ENCODE results near the gene SORBS1.

Gene SORBS1

DNA sequence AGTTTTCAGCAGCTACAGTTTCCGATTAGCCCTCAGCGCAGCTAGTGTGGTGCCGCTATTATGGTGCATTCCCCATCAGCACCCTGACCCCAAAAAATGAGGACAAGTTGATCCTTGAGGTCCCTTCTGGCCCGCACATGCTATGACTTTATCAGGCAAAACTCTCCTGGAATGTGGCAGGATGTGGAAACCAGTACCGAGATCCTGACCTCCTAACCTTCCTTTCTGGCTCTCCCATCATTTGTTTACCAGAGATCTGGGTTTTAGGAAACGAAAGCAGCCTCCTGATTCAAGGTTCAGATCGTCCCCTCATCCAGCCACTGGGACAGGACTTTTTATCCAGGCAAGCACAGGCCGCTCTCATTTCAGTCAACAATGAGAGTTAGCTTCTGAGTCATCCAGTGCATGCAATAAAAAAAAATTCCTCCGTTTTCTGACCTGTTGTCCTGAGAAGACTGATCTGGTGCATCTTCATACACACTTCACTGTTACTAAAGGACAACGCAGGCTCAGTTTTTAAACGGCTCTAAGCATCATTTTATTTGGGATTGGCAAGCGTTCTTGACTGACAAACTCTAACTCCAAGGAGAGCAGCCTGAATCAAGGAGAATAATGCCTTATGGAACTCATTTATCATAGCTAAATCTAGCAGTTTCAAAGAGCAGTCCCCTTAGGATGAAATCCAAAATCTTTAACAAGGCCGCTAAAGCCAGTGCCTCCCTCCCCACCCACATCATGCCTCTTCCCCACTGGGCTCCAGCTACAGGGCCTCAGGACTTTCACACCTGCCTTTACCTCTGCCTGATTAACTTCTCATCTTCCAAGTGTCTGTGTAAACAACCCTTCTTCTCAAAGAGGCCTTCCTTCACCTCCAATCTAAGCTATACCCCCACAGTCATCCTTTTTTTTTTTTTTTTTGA is 287.5 kb downstream of the SORBS1 start:
- no peak for DNase-seq (ENCODE audit: low read depth in 2 of 2)

DNA sequence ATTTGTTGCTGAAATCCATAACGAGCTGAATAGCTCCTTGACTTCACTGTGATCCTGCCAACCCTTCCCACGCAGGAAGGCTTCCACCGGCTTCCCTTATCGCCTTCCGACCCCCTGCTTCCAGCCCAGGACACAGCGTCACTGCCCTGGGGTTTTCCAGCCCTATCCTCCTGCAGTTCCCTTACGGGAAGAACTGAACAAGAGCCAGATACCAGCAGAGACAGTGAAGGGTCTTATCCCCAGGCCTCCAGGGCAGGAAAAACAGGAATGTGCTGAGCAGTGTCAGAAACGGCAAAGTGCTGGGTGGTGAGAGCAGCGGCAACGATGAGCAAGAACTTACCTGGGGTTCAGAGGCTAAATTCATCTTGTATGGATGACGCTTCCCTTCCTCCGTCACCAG is 292.7 kb downstream of the SORBS1 start:
- no peak for DNase-seq (ENCODE audit: low read depth in 2 of 2)

DNA sequence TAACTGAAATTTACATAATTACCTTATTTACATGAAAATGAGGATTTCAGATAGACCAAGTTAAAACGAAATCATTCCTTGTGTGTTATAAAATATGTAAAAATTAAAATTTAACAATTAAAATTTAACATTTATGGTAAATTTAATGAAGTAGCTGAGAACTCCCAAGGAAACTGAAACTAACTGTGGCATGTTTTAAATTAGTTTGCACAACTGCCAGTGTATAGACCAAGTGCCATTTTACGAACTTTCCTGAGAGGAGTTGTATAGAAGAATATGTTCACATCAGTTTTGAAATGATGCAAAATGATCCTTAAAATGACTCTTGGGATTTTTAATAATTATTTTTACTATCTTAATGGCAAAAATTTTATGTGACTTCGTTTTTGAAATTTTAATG is 293.9 kb downstream of the SORBS1 start:
- DNase-seq (ENCODE audit: low read depth in 2 of 2), result no peak

DNA sequence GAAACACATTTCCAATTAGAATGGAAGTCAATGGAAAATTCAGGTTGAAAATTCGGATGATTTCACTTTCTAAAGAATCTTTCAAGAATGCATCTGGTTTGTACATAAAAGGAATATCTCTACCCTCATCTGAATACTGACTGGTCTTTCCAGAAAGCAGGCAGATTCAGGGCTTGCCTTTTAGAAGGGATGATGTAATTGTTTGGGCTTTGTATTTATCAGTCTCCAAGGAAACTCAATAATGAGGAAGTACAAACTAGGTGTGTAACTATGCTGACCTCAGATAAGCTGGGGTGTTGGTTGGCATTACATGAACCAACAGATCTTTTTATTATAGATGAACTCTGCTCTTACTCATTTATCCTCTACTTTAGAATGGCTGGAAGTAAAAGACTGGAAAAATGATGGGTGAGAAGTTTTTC is 294.5 kb downstream of the SORBS1 start:
- no peak for DNase-seq (ENCODE audit: low read depth in 2 of 2)

GRCh38 chr10:95265572-95265971 is 295.6 kb downstream of the SORBS1 start:
- DNase-seq (ENCODE audit: low read depth in 2 of 2), result no peak

GRCh38 chr10:95264227-95265051 is 296.7 kb downstream of the SORBS1 start:
- no peak for DNase-seq (ENCODE audit: low read depth in 2 of 2)

DNA sequence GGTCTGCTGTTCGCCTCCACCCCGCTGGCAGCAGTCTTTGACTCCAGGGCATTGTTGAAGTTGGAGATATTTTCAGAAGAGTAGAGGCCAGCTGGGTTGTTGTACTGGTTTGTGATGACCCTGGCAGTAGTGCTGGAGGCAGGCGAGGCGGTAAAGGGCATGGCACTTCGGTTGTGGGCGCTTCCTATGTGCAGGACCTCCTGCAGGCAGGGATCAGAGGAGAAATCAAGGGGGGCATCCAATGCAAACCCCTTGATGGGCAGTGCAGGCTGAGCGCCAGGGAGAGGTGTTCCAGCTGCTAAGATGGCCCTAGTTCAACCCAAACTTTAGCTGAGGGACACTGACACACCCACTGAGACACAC is 297.3 kb downstream of the SORBS1 start:
- no peak for DNase-seq (ENCODE audit: low read depth in 2 of 2)

GRCh38 chr10:95262763-95263518 is 298.2 kb downstream of the SORBS1 start:
- DNase-seq (ENCODE audit: low read depth in 2 of 2), result no peak

- no peak for DNase-seq (ENCODE audit: low read depth in 2 of 2)
Measured at GRCh38 chr10:95261926-95262325, 299.2 kb downstream of the SORBS1 start.
